PC-9 (cell line): ENCODE results near the gene TNIK.

Experiments
- EZH2 ChIP-seq: fragments of 200-600 bp; sonication (generic); IDR thresholded peaks from 2 replicates; pipeline ENCODE4 v1.8.0; 2017; ENCODE audit warnings: antibody characterized with exemption, low read depth
- TF ChIP-seq, protein P1 (sequence below): fragments of 200-600 bp; sonication (generic); conservative IDR thresholded peaks from 2 replicates; pipeline ENCODE4 v1.6.1; 2017; ENCODE audit warnings: mixed run types, antibody characterized with exemption, mild to moderate bottlenecking, moderate library complexity

DNA sequence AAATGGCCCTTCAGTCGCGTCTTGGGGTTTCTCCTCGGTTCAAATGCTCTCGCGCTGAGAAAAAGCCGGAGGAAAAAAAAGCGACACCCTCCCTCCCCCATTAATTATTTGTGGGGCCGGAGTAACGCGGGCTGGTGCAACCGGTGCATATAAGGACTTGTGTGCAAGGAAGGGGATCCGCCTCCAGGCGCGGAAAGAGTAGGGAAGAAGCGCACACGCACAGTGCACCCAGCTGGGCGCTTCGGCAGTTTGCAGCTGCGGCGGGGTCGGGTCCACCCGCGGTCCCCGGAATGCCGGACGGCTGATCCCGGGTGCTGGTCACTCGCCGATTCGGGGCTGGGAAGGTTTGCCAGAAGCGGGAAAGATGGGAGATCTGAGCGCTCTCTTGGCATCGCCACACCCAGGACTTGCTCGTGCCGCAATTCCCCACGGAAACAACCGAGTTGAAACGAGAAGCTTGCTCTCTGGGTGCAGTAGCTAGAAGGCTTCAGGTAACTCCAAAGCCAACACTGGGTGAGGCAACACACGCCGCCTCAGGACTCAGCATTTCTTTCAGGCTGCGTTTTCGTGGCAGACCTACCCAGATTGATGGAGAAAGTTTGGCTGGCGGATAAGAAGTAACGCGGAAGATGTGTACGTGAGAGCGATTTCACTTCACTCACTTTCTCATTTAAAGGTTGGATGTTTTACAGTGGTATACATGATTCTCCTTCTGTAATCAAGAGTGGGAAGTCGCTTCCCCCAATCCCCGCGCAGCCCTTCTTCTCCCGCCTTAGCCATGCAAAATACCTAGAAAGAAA, 720 bp upstream of the TNIK start:
- TF ChIP-seq, protein P1, sequence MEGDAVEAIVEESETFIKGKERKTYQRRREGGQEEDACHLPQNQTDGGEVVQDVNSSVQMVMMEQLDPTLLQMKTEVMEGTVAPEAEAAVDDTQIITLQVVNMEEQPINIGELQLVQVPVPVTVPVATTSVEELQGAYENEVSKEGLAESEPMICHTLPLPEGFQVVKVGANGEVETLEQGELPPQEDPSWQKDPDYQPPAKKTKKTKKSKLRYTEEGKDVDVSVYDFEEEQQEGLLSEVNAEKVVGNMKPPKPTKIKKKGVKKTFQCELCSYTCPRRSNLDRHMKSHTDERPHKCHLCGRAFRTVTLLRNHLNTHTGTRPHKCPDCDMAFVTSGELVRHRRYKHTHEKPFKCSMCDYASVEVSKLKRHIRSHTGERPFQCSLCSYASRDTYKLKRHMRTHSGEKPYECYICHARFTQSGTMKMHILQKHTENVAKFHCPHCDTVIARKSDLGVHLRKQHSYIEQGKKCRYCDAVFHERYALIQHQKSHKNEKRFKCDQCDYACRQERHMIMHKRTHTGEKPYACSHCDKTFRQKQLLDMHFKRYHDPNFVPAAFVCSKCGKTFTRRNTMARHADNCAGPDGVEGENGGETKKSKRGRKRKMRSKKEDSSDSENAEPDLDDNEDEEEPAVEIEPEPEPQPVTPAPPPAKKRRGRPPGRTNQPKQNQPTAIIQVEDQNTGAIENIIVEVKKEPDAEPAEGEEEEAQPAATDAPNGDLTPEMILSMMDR = peak; percentile 27
- no peak for TF ChIP-seq EZH2
